ENCODE results near the gene ACSL1. TPM values are rescaled to one million over a fixed set of nuclear protein-coding genes. Genes with fewer than 3 reads are reported as not detected.

Gene ACSL1
- total RNA-seq, 1 experiment from 2014 or later = 3.5 TPM

DNA sequence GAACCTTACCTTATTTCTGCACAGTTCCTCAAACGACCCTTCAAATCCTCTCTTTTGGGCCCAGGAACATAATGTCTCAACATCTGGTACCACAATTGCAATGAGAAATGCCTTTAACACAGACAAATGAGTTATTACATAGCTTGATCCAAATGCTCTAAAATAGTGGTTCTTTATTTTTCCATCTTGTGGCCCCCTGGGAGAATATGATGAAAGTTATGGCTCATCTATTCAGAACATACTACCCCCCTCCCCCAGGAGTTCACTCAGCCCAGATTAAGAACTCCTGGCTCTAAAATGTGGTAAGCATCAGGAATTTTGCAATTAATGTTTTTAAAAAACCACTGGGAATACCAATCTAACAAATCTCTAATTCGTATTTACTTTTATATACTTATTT is 68.0 kb downstream of the ACSL1 start:
- Mint-ChIP-seq H3K4me1 (no peaks in the 10 kb centered on the region), H3K4me3 (no peak overlapping the region), H3K27ac (no peak overlapping the region), H3K27me3 (ENCODE audit: low read depth) (no peaks in the 10 kb centered on the region), H3K9me3 (no peaks in the 10 kb centered on the region), H3K36me3 (ENCODE audit: insufficient read depth in 1 of 3, low read depth in 3 of 3) (no peaks in the 10 kb centered on the region)
- Histone ChIP-seq H3K4me1 (ENCODE audit: insufficient read depth, low read length) (no peaks in the 10 kb centered on the region), H3K27me3 (ENCODE audit: insufficient read depth, low read length) (no peaks in the 10 kb centered on the region), H3K14ac (ENCODE audit: insufficient read depth, low read length) (no peak overlapping the region), H2BK5ac (ENCODE audit: insufficient read length, low read length) (no peak overlapping the region), H3K56ac (ENCODE audit: insufficient read length, low read depth, low read length) (no peak overlapping the region), H4K5ac (ENCODE audit: insufficient read length, low read depth, low read length) (no peak overlapping the region), H3K23me2 (ENCODE audit: insufficient read length, low read depth, low read length, poor library complexity, severe bottlenecking) (no peaks in the 10 kb centered on the region), H3K4me2 (ENCODE audit: insufficient read depth, insufficient read length, low read length) (no peak overlapping the region), H4K91ac (ENCODE audit: insufficient read length, low read depth, low read length) (no peak overlapping the region), H4K8ac (replicated peaks; ENCODE audit: insufficient read length, low read depth, low read length) (no peak overlapping the region), H3K79me2 (ENCODE audit: insufficient read depth, low read length) (no peaks in the 10 kb centered on the region), H4K20me1 (ENCODE audit: control insufficient read depth, insufficient read depth, insufficient read length) (no peaks in the 10 kb centered on the region), H3K4ac (ENCODE audit: low read depth, low read length) (no peak overlapping the region), H3T11ph (ENCODE audit: low read length) (no peak overlapping the region), H2AFZ (ENCODE audit: low read length) (no peak overlapping the region), H2BK12ac (ENCODE audit: insufficient read length, low read depth, low read length) (no peak overlapping the region), H3K23ac (ENCODE audit: insufficient read length, low read depth, low read length) (no peak overlapping the region), H3K9ac (ENCODE audit: extremely low read depth, insufficient read length, low read length) (no peak overlapping the region), H2BK20ac (ENCODE audit: low read depth, low read length, poor library complexity, severe bottlenecking) (no peak overlapping the region), H2BK120ac (ENCODE audit: low read depth, low read length, poor library complexity, severe bottlenecking) (no peak overlapping the region), H2BK15ac (ENCODE audit: low read depth, low read length) (no peak overlapping the region), H3K79me1 (ENCODE audit: insufficient read depth, low read depth, low read length, poor library complexity, severe bottlenecking) (no peaks in the 10 kb centered on the region), H3K27ac (ENCODE audit: insufficient read length, low read depth, low read length) (no peak overlapping the region), H3K9me3 (ENCODE audit: control insufficient read depth, low read depth, low read length) (no peaks in the 10 kb centered on the region), H2AK5ac (ENCODE audit: insufficient read length, low read length) (no peak overlapping the region), H3K18ac (ENCODE audit: insufficient read length, low read depth, low read length) (no peak overlapping the region)
- TF ChIP-seq, protein P1, sequence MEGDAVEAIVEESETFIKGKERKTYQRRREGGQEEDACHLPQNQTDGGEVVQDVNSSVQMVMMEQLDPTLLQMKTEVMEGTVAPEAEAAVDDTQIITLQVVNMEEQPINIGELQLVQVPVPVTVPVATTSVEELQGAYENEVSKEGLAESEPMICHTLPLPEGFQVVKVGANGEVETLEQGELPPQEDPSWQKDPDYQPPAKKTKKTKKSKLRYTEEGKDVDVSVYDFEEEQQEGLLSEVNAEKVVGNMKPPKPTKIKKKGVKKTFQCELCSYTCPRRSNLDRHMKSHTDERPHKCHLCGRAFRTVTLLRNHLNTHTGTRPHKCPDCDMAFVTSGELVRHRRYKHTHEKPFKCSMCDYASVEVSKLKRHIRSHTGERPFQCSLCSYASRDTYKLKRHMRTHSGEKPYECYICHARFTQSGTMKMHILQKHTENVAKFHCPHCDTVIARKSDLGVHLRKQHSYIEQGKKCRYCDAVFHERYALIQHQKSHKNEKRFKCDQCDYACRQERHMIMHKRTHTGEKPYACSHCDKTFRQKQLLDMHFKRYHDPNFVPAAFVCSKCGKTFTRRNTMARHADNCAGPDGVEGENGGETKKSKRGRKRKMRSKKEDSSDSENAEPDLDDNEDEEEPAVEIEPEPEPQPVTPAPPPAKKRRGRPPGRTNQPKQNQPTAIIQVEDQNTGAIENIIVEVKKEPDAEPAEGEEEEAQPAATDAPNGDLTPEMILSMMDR (conservative IDR thresholded peaks at IDR 0.05) = no peak
- WGBS (ENCODE audit: extremely low coverage, insufficient read length, low lambda C conversion rate) = no CpG with 5 or more reads among the region's 2 CpGs
- DNase-seq = no peak
